ENCODE results near the gene GPX5.
"Not testable (repeated sequence)": the region's sequence is repeated elsewhere in the genome, so short reads cannot be mapped to it uniquely, and the experiment has no call there.

GPX5 gene

DNA sequence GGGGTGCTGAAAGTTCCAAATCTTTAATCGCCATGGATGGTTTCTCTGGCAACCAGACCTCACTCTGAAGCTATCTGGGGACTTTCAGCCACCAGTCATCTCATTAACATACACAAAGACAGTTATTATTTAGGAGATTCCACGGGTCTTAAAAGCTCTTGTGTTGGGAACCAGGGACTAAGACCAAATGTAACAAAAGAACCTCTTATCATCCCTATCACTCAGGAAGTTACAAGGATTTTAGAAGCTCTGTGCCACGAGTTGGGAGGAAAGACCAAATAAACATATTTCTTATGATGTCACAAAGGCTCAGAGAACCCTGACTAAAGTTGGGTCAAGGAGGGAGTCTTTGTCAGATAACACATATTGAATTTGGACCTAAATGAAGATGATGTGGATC, 27.8 kb upstream of the GPX5 start:
- no peak for DNase-seq (ENCODE audit: insufficient read length, low spot score)
- TF ChIP-seq, protein P1, sequence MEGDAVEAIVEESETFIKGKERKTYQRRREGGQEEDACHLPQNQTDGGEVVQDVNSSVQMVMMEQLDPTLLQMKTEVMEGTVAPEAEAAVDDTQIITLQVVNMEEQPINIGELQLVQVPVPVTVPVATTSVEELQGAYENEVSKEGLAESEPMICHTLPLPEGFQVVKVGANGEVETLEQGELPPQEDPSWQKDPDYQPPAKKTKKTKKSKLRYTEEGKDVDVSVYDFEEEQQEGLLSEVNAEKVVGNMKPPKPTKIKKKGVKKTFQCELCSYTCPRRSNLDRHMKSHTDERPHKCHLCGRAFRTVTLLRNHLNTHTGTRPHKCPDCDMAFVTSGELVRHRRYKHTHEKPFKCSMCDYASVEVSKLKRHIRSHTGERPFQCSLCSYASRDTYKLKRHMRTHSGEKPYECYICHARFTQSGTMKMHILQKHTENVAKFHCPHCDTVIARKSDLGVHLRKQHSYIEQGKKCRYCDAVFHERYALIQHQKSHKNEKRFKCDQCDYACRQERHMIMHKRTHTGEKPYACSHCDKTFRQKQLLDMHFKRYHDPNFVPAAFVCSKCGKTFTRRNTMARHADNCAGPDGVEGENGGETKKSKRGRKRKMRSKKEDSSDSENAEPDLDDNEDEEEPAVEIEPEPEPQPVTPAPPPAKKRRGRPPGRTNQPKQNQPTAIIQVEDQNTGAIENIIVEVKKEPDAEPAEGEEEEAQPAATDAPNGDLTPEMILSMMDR (IDR thresholded peaks at IDR 0.05; ENCODE audit: insufficient read depth, missing control alignments) = no peak
- no peak for FAIRE-seq

DNA sequence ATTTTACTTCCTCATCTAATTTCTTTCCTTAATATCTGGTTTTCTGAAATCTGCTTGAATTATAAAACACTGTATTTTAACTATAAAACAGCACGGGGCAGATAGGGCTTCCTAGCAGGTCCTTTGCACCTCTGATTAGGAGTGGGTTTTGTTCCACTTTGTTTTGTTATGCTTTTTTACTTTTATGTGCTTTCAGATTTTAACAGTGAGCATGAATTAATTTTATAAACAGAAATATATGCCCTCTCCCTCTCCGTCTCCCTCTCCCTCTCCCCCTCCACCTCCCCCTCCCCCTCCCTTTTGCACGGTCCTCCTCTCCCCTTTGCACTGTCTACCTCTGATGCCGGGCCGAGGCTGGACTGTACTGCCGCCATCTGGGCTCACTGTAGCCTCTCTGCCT, 24.4 kb upstream of the GPX5 start:
- DNase-seq (ENCODE audit: insufficient read length, low spot score) = no peak
- TF ChIP-seq, protein P1 (IDR thresholded peaks at IDR 0.05; ENCODE audit: insufficient read depth, missing control alignments) = no peak
- no peak for FAIRE-seq

DNA sequence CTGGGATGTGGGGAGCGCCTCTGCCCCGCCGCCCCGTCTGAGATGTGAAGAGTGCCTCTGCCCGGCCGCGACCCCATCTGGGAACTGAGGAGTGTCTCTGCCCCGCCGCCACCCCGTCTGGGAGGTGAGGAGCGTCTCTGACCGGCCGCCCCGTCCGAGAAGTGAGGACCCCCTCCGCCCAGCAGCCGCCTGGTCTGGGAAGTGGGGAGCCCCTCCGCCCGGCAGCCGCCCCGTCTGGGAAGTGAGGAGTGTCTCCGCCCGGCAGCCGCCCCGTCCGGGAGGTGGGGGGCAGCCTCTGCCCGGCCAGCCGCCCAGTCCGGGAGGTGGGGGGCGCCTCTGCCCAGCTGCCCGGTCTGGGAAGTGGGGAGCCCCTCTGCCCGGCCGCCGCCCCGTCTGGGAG, 23.5 kb upstream of the GPX5 start:
- DNase-seq (ENCODE audit: insufficient read length, low spot score); FAIRE-seq: not testable (repeated sequence)

DNA sequence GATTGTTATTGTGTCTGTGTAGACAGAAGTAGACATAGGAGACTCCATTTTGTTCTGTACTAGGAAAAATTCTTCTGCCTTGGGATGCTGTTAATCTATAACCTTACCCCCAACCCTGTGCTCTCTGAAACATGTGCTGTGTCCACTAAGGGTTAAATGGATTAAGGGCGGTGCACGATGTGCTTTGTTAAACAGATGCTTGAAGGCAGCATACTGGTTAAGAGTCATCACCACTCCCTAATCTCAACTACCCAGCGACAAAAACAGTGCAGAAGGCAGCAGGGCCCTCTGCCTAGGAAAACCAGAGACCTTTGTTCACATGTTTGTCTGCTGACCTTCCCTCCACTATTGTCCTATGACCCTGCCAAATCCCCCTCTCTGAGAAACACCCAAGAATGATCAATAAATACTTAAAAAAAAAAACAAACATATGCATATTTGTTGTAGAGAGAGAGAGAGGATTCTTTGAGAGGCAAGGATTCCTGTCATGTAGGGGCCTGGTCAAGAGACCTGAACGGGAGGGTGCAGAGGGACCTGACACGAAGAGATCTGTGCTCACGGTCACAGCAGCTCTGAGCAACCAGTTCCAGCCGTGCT, 22.9 kb upstream of the GPX5 start:
- FAIRE-seq; DNase-seq (ENCODE audit: insufficient read length, low spot score): not testable (repeated sequence)

DNA sequence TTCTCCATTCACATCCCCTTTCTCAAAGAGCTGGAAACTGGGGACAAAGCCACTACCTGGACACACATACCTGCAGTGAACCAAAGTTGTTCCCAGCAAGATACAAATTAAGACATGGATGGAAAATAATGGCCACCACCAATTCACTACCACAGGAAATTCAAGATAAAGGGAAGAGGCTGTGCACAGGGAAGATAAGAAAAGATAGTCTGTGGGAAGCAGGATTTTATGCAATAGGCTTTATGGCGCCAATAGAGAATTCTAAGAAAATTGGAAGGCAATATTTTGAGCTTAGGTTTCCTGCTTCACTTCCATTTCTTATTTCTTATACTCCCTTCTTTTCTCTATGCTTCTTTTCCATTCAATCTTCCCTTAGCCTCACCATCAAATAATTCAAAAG, 19.9 kb upstream of the GPX5 start:
- DNase-seq (ENCODE audit: insufficient read length, low spot score) (no peak), FAIRE-seq (no peak)
- TF ChIP-seq, protein P1 (IDR thresholded peaks at IDR 0.05; ENCODE audit: insufficient read depth, missing control alignments) = no peak

DNA sequence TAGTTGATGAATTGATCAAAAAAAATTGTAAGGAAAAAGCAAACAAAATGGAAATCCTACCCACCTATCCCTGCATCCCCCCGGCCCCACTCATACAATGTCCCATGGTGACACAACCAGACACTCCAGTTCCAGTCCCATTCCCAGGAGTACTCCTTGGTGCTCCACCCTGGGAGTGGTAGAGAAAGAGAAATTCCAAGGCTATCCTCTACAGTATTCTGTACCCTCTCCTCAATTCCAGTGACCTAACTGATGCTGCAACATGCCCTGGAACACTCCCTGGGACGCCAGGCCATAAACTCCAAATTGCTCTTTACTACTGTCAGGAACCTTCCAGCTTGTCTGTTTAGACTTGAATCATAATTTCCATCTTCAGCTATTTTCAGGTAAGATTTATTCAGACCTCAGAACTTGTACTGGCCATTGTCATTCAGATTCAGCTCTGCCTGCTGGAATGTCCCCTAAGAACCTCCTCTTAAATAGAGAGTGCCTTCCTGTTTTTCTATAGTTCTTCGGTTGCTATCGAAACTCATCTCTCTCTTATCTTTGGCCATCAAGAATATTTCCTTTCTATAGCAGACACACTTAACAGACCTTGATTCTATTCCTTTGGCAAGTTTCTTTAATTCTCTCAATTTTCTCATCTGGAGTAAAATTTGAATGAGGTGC, 18.7 kb upstream of the GPX5 start:
- TF ChIP-seq, protein P1 (IDR thresholded peaks at IDR 0.05; ENCODE audit: insufficient read depth, missing control alignments) = no peak
- DNase-seq (ENCODE audit: insufficient read length, low spot score) (no peak), FAIRE-seq (no peak)

DNA sequence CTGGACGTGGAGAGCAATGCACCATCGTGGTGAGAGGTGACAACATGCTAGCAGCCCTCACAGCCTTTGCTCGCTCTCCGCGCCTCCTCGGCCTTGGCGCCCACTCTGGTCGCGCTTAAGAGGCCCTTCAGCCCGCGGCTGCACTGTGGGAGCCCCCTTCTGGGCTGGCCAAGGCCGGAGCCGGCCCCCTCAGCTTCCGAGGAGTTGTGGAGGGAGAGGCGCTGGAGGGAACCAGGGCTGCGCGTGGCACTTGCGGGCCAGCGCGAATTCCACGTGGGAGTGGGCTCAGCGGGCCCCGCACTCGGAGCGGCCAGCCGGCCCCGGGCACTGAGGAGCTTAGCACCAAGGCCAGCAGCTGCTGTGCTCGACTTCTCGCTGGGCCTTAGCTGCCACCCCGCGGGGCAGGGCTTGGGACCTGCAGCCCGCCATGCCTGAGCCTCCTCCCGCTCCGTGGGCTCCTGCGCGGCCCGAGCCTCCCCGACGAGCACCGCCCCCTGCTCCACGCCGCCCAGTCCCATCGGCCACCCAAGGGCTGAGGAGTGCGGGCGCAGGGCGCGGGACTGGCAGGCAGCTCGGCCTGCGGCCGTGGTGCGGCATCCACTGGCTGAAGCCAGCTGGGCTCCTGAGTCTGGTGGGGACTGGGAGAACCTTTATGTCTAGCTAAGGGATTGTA, 13.9 kb upstream of the GPX5 start:
- no peak for DNase-seq (ENCODE audit: insufficient read length, low spot score)
- FAIRE-seq = no peak
- TF ChIP-seq, protein P1 (IDR thresholded peaks at IDR 0.05; ENCODE audit: insufficient read depth, missing control alignments) = no peak

DNA sequence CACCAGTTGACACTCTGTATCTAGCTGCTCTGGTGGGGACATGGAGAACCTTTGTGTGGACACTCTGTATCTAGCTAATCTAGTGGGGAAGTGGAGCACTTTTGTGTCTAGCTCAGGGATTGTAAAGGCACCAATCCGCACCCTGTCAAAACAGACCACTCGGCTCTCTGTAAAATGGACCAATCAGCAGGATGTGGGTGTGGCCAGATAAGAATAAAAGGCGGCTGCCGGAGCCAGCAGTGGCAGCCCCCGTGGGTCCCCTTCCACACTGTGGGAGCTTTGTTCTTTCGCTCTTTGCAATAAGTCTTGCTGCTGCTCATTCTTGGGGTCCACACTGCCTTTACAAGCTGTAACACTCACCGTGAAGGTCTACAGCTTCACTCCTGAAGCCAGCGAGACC, 13.3 kb upstream of the GPX5 start:
- FAIRE-seq; DNase-seq (ENCODE audit: insufficient read length, low spot score): not testable (repeated sequence)

All from D721Med (cell line).